RWPE2 (cell line): ENCODE data around the gene HNRNPLL.

Source experiments
- ATAC-seq: fragments of 200-7000 bp; cut with Tn5 transposase; 3 replicates; pipeline ENCODE4 v1.9.1; 2021; ENCODE audit warnings: low read depth
- DNase-seq: peaks from one replicate; pipeline ENCODE4 v3.0.0-alpha.2; 2020; ENCODE audit warnings: low spot score
- H3K27ac ChIP-seq: fragments of 450-650 bp; 2 replicates; pipeline ENCODE4 v1.5.1; 2017; ENCODE audit warnings: mild to moderate bottlenecking; ENCODE audit not compliant: poor library complexity, severe bottlenecking
- H3K27me3 ChIP-seq: fragments of 250-450 bp; sonication (Bioruptor Pico); 2 replicates; pipeline ENCODE4 v1.5.1; 2021; ENCODE audit warnings: mild to moderate bottlenecking, moderate library complexity; ENCODE audit not compliant: insufficient read depth, poor library complexity, severe bottlenecking
- H3K36me3 ChIP-seq: fragments of 250-450 bp; sonication (Bioruptor Pico); 2 replicates; pipeline ENCODE4 v1.5.1; 2020; ENCODE audit warnings: low read depth, mild to moderate bottlenecking, moderate library complexity
- H3K4me1 ChIP-seq: fragments of 250-450 bp; sonication (Bioruptor Pico); 2 replicates; pipeline ENCODE4 v1.5.1; 2021; ENCODE audit warnings: mild to moderate bottlenecking, moderate library complexity; ENCODE audit not compliant: insufficient read depth, poor library complexity, severe bottlenecking
- H3K4me3 ChIP-seq: fragments of 250-450 bp; sonication (Bioruptor Pico); 2 replicates; pipeline ENCODE4 v1.5.1; 2021; ENCODE audit warnings: mild to moderate bottlenecking, moderate library complexity; ENCODE audit not compliant: severe bottlenecking
- H3K9me3 ChIP-seq: fragments of 250-450 bp; sonication (Bioruptor Pico); 2 replicates; pipeline ENCODE4 v1.5.1; 2021; ENCODE audit warnings: mild to moderate bottlenecking, moderate library complexity; ENCODE audit not compliant: severe bottlenecking
- TF ChIP-seq, protein P1 (sequence below): fragments of 450-650 bp; IDR thresholded peaks from one replicate; pipeline ENCODE4 v1.5.1; 2017; ENCODE audit warnings: mild to moderate bottlenecking, moderate library complexity; ENCODE audit not compliant: poor library complexity, severe bottlenecking

HNRNPLL gene

DNA sequence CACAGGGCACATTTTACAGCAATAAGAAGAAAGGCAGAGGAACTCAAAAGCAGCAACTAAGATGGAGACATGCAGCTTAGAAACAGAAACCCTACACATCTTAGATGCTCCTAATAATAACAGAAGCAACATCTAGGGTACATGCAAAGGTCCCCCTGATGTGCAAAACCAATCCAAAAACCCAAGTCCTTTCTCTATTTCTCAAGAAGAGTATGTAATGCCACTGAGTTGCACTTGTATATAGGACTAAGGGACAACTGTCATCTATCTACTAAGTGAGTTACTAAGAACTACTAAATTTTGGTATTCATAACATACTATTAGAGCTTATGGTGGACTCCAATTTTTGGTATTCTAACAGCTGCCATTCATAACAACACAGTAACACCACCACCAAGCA lies 28.4 kb downstream of the HNRNPLL start:
- Histone ChIP-seq H3K4me1 (peaks cover 6% of the 10 kb centered on the region), H3K27me3 (no peaks in the 10 kb centered on the region), H3K9me3 (no peaks in the 10 kb centered on the region), H3K36me3 (peaks cover 83% of the 10 kb centered on the region), H3K4me3 (no peak overlapping the region), H3K27ac (no peak overlapping the region)
- TF ChIP-seq, protein P1, sequence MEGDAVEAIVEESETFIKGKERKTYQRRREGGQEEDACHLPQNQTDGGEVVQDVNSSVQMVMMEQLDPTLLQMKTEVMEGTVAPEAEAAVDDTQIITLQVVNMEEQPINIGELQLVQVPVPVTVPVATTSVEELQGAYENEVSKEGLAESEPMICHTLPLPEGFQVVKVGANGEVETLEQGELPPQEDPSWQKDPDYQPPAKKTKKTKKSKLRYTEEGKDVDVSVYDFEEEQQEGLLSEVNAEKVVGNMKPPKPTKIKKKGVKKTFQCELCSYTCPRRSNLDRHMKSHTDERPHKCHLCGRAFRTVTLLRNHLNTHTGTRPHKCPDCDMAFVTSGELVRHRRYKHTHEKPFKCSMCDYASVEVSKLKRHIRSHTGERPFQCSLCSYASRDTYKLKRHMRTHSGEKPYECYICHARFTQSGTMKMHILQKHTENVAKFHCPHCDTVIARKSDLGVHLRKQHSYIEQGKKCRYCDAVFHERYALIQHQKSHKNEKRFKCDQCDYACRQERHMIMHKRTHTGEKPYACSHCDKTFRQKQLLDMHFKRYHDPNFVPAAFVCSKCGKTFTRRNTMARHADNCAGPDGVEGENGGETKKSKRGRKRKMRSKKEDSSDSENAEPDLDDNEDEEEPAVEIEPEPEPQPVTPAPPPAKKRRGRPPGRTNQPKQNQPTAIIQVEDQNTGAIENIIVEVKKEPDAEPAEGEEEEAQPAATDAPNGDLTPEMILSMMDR: no peak
- DNase-seq: no peak
- ATAC-seq: no peak

DNA sequence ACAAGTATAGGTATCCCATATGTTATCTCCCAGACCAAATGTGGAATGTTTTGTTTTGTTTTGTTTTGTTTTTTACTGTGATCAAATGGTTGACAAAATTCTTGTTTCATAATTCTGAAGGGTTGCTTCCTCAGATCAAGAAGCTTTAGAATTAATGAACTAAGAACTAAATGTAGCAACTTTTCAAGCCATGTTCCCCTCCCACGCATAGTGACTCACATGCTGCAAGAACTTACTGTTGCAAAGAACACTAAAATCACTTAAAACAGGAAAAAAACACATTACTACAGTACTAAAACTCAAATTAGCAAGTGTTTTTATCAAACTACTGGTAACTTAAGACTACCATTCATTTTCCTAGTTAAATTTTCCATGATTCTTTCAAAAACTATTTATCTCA lies 30.6 kb downstream of the HNRNPLL start:
- TF ChIP-seq, protein P1: no peak

DNA sequence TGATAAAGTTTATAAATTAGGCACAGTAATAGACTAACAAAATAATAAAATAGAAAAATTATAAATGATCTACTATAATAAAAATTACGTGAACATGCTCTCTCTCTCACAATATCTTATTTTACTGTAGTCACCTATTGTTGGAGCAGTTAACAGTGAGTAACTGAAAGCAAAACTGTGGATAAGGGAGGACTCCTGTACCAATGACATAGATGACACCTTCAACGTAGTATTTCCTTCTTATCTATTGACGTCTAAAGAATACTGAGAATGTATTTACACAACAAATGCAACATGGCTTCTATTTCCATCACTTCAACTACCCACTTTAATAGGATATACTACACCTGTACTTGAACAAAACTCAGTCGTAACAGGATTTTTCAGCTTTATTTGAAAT lies 31.5 kb downstream of the HNRNPLL start:
- DNase-seq (no peak), ATAC-seq (no peak)
- Histone ChIP-seq H3K36me3 (peaks cover 81% of the 10 kb centered on the region), H3K27ac (no peak overlapping the region), H3K4me3 (no peak overlapping the region), H3K9me3 (no peaks in the 10 kb centered on the region), H3K4me1 (peaks cover 6% of the 10 kb centered on the region), H3K27me3 (no peaks in the 10 kb centered on the region)
- TF ChIP-seq, protein P1: no peak

More for the DNA sequence above, 30.6 kb downstream of the HNRNPLL start:
- peaks cover 85% of the 10 kb centered on the region for H3K36me3 ChIP-seq
- peaks cover 6% of the 10 kb centered on the region for H3K4me1 ChIP-seq
- DNase-seq: no peak
- no peak overlapping the region for H3K4me3 ChIP-seq
- H3K27ac ChIP-seq: no peak overlapping the region
- no peaks in the 10 kb centered on the region for H3K9me3 ChIP-seq
- no peaks in the 10 kb centered on the region for H3K27me3 ChIP-seq
- ATAC-seq: no peak

DNA sequence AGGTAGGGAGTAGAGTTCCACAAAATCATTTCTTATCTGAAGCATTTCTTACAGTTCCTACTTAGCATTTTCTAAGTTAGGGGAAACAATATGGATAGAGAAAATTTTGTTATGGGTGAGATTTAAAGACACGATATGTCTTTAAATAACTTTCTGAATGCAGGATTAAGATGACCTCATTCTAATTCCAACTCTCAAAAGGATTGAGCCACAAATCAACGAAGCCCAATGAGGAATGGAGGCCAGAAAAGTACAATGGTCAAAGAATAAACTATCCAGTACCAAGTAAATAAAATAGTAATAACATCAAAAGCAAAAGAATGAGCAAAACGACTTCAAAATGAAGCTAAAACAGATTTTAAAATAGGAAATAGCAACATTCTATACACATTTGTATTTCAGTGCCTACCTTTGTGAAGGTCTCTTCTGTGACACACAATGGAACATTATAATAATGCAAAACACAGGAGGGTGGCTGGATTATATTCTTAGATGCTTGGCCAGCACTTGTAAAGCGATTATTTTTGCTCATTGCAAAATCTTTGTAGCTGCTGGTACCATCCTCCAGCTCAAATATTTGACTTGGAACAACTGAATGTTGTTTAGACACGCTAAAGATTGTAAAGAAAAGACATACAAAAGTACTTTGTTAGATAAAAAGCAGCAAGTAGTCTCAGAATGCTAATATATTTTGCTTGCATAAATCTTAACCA lies 33.8 kb downstream of the HNRNPLL start:
- TF ChIP-seq, protein P1: no peak
- ATAC-seq: no peak
- Histone ChIP-seq H3K9me3 (no peaks in the 10 kb centered on the region), H3K27me3 (no peaks in the 10 kb centered on the region), H3K36me3 (peaks cover 83% of the 10 kb centered on the region), H3K4me3 (no peak overlapping the region), H3K27ac (no peak overlapping the region), H3K4me1 (peaks cover 6% of the 10 kb centered on the region)
- DNase-seq: no peak

DNA sequence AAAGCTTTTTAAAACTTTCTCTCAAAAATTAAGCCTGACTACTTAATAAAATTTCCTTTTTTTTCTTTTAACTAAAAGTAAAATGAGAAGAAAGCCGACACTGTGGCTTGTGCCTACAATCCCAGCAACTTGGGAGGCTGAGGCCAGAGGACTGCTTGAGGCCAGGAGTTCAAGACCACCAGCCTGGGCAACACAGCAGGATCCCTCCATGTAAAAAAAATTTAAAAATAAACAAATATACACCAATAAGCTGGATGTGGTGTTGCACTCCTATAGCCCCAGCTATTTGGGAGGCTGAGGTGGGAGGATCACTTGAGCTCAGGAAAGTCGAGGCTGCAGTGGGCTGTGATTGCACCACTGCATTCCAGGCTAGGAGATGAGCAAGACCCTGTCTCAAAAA lies 37.4 kb downstream of the HNRNPLL start:
- DNase-seq (no peak), ATAC-seq (no peak)
- Histone ChIP-seq H3K36me3 (peaks cover 77% of the 10 kb centered on the region), H3K9me3 (no peaks in the 10 kb centered on the region), H3K27me3 (no peaks in the 10 kb centered on the region), H3K27ac (no peak overlapping the region), H3K4me1 (no peaks in the 10 kb centered on the region), H3K4me3 (no peak overlapping the region)
- TF ChIP-seq, protein P1: no peak
